Fibroblast of skin of left biceps (primary cell): ENCODE data around the gene FGFRL1.
"Not testable (repeated sequence)": the region's sequence is repeated elsewhere in the genome, so short reads cannot be mapped to it uniquely, and the experiment has no call there.

Experiments
- DNase-seq, 2 experiments: peaks; one replicate each; pipeline ENCODE4 v3.0.0-alpha.2; 2013; ENCODE audit warnings: low read depth in 2 of 2

Gene FGFRL1

DNA sequence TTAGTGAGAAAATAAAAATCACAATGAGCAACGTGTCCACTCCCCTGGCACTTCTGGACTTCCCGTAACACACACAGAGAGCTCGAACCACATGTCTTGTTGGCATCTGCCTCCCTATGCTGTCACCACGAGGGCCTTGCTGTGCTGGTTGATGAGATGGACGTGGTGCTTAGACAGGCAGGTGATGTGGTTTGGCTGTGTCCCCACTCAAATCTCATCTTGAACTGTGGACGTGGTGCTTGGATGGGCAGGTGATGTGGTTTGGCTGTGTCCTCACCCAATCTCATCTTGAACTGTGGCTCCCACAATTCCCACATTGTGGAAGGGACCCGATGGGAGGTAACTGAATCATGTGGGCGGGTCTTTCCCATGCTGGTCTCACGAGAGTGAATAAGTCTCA, 40.0 kb downstream of the FGFRL1 start:
- no peak for DNase-seq

DNA sequence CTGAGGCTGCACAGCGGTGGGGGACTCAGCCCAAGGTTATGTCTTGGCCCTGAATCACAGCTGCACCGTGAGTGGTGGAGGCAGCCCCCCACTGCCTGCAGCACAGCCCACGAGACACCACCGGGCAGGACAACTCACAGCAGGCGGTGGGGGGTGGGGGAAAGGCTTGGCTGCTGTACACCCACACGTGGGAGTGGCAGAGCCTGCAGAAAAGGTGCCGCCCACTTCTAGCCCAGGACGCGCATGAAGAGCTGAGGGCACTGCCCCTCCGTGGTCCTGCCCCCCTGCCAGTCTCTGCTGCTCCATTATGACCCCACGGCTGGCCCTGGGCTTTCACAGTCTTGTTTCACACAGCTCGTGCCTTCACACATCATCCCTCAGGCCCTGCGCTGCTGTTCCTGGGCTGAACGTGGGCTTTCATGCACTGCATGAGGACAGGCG, 40.8 kb downstream of the FGFRL1 start:
- no peak for DNase-seq

DNA sequence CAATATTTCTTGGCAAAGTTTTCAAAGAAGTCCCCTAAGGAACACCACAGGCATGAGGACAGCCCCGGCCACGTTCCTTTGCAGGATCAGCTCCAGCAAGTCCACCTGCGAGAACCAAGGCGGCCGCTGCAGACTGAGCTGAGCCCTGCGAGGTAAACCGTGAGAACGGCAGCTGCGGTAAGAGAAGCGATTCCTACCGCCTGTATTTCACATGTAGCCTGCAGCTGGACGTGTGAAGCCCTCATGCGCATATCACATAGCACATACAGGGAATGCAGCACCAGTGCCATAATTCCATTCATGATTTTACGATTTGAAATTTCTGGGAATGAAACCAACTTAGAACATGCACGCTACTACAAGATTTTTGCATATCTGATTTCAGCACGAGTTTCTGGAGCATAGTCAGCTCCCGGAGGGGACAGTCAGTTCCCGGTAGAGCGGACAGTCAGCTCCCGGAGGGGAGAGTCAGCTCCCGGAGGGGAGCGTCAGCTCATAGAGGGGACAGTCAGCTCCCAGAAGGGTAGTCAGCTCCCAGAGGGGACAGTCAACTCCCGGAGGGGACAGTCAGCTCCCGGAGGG, 41.7 kb downstream of the FGFRL1 start:
- DNase-seq, result peak; percentile 77 to 79

DNA sequence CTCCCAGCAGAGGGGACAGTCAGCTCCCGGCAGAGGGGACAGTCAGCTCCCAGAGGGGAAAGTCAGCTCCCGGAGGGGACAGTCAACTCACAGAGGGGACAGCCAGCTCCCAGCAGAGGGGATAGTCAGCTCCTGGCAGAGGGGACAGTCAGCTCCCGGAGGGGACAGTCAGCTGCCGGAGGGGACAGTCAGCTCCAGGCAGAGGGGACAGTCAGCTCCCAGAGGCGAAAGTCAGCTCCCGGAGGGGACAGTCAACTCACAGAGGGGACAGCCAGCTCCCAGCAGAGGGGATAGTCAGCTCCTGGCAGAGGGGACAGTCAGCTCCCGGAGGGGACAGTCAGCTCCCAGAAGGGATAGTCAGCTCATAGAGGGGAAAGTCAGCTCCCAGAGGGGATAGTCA, 42.5 kb downstream of the FGFRL1 start:
- not testable (repeated sequence) for DNase-seq

DNA sequence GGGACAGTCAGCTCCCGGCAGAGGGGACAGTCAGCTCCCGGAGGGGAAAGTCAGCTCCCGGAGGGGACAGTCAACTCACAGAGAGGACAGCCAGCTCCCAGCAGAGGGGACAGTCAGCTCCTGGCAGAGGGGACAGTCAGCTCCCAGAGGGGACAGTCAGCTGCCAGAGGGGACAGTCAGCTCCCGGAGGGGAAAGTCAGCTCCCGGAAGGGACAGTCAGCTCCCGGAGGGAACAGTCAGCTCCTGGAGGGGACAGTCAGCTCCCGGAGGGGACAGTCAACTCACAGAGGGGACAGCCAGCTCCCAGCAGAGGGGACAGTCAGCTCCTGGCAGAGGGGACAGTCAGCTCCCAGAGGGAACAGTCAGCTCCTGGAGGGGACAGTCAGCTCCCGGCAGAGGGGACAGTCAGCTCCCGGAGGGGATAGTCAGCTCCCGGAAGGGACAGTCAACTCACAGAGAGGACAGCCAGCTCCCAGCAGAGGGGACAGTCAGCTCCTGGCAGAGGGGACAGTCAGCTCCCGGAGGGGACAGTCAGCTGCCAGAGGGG, 43.3 kb downstream of the FGFRL1 start:
- not testable (repeated sequence) for DNase-seq

DNA sequence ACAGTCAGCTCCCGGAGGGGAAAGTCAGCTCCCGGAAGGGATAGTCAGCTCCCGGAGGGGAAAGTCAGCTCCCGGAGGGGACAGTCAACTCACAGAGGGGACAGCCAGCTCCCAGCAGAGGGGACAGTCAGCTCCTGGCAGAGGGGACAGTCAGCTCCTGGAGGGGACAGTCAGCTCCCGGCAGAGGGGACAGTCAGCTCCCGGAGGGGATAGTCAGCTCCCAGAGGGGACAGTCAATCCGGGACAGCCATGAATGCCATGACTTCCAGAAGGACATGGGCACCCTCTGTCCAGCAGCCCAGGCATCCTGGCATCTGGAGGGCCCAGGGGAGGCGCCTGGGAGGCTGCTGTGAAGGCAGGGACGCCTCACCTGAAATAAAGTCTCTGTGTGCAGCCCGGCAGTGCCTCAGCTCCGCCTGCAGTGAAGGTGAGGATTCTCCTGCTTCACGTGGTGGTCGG, 43.8 kb downstream of the FGFRL1 start:
- DNase-seq, result not testable (repeated sequence)

DNA sequence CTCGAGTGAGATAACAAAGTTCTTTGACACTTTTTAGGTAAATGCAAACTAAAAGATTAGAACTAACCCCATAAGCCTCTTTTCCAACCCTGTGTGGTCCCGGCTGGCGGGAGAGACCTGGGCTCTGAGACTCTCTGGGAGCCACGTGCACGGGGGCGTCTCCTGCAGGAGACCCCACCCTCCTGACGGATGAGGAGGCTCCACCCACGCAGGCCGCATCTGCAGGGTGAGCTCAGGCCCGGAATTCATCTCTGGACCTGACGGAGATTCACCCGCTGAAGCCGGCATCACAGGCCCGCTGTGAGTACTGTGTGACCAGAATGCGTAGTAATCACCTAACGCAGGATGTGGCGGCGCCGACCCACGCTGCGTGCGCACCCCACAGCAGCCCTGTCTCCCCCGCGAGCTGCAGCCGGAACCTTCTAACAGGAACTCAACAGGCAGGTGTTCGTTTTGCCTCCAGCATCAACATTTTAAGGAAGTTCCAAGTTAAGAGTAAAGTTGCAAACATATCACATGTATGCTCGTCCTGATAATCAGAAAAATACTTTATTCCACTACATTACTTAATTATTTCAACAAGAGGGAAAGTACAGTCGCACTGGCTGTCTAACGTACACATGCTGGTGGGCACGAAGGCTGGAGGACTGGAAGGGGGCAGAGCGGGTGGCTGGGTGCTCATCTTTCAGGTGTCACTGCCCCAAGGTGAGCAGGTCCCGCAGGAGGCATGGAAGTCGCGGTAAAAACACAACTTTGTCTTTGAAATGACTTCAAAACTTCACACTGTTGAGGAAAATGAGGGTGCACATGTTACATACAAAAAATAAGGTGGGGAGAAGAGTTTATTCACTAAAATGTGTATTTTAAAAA, 44.5 kb downstream of the FGFRL1 start:
- no peak for DNase-seq

DNA sequence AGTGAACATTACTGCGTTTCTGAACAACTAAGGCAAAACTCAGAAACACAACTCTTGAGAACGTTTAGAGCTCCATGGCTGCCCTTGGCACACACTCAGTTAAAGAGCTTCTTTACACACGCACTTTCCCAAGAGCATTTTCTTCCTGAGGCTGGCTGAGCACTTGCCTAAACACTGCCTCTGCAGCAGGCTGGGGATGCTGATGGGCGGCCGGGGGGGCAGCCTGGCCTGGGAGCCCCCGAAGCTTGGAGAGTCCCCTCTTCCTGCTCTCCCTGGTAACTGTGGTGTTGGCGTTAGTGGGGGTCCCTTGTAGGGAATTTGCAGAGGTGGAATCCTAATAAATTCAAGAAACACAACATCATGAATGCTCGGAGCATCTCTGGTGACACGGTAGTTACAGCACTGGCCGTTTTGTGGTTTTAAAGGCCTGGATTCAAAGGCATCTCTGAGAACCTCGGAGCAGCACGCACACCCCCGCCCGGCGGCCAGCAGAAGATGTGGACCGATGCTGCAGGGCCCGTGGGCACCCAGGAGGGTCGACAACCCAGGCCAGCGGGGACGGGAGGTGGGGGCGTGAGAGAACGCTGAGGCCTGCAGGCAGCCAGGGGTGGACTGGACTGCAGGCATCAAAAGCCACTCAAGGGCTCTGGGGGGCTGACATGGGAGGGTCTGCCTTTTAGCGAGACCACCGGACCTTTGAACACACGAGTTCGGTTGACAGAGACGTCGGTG, 45.4 kb downstream of the FGFRL1 start:
- no peak for DNase-seq

DNA sequence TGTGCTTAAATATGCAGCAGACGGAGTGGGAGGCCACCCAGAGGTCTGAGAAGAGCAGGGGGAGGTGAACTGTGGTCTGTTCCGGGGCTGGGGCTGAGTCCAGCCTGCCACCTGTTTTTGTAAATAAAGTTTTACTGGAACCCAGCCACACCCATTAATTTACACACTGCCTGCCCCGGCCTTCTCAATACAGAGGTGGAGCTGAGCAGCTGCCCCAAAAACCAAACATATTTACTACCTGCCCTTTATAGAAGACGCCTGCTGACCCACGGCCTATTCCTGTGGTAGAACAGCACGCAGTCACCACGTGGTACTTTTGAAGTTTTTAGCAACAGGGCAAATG, 45.9 kb downstream of the FGFRL1 start:
- no peak for DNase-seq

DNA sequence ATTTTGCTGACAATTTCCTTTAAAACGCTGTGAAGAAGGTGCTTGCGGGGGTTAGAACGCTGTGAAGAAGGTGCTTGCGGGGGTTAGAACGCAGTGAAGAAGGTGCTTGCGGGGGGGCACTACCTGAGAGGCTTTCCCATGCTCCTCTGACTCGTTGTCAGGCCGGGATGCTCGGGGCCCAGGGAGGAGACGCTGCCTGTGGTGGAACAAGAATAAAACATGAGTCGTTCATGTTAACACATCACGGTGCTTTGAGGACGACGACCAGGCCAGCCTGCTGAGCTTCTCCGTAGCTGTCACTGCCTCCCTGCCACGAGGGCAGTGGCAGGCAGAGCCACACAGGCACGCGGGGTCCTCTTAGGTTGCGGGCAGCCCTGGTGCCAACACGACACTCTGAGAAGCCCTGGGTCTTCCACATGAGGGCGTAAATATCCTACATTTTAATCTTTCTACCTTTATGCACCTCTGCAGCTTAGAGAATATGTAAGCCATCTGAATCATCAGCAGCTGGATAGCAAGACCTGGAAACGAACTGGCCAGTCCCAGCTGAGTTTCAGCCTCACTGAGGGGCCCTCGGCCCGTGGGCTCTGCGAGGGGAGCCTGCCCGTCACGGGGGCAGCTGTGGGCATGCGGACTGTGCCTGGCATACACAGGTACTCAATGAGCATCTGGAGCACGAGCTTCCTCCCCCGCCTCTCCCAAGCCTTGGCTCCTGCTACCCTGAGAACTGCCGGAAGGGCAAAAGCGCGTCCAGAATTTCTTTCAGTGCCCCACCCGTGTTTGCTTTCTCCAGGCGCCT, 47.0 kb downstream of the FGFRL1 start:
- DNase-seq, result no peak

DNA sequence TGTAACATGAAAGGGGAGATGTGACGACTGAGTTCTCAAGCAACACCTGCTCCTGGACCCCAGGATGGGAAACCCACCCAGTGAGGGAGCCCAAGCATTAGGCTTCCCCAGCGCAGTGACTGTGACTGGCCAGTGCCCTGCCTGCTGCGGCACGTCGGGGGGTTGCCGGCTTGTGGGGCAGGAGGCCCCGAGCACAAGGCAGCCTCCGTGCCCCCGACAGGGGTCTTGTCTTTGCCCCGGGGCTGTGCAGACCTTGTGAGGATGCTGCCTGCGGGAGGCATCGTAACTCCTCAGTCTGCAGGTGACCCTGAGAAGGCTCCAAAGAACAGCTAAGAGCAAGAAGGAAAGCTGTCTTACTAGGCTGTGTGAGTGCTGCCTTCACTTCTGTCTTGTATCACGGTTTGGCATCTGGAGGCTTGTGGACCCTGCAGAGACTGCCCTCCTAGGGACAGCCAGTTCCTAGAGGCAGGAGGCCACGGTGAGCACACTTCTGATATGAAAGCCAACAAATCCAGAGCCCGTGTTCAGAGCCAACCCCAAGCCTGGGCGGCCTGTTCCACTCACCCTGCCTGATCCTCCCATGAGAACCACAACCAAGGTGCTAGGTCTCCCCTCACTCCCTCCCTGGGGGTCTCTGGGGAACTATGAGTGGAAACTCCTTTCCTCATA, 47.7 kb downstream of the FGFRL1 start:
- DNase-seq, result no peak

DNA sequence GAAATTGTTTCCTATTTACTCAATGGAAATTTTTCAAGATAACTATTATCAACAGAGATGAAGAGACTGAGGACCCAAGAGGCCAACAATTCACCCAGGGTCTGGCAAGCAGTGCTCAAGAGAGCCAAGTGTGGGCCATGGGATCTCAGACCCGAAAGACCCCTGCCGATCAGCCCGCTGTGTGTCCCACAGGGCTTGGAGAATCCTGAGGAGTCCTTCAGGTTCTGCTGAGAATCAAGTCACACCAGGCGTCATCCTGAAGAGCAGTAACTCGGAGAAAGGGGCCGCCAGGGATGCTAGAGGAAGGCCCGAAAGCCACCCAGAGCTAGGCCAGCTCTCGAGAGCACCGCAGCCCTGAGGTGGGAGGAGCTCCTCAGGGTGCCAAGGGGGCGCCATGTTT, 48.7 kb downstream of the FGFRL1 start:
- no peak for DNase-seq

DNA sequence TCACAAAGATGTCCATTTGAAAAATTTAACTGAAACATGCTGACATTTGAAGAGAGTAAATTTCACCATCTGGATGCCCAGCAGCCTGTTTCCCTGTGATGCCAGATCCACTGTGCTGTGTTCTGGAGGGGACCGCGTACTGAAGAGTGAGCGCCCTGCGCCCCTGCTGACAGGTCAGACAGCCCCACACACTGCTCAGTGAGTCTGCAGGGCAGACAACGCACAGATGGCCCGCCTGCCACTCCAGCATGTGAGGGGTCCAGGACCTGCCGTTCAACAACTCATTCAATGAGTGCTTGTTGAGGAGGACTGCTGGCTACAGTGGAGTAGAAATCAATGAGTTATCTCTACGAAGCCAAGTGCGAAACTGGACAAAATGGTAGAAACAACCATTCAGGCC, 49.2 kb downstream of the FGFRL1 start:
- no peak for DNase-seq

DNA sequence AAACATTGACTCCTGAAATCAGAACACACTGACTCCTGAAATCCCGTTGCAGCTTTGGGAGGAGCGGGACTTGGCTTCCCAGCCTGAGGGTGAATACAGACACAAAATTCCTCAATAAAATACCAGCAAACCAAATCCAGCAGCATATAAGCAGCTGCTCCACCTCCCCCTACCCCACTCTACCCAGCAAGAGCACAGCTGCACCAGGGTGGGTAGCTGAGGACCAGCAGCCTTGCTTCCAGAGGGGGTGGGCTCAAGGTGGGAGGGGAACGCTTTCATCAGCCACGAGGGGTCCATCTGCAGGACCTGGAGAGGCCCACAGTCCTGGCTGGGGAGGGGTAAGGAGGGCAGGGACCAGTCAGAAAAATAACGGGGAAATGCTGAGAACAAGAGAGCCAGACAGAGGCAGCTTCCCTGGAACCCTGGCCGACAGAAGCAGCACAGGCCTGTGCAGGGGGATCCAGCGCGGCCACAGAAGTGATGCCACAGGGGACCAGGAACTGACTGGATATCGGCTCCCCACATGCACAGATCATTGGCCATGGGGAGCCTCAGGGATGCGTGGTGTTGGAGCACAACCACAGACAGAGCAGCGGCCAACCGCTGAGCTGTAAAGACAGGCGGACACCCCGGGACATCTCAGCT, 49.8 kb downstream of the FGFRL1 start:
- no peak for DNase-seq

DNA sequence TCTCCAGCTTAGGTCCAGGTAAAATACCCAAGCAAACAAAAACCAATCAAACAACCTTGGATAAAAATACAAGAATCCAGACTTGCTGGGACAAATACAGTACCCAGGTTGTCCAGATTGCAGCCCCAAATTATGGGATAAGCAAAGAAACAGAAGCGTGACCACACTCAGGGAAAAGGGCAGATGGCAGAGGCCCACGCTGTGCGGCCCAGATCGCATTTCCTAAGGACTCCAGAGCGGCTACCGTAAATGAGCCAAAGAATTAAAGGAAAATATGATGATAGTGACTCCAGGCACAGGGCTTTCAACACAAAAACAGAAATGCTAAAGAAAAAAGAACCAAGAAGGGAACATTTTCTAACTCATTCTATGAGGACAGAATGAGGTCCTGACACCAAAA, 50.3 kb downstream of the FGFRL1 start:
- DNase-seq, result no peak

DNA sequence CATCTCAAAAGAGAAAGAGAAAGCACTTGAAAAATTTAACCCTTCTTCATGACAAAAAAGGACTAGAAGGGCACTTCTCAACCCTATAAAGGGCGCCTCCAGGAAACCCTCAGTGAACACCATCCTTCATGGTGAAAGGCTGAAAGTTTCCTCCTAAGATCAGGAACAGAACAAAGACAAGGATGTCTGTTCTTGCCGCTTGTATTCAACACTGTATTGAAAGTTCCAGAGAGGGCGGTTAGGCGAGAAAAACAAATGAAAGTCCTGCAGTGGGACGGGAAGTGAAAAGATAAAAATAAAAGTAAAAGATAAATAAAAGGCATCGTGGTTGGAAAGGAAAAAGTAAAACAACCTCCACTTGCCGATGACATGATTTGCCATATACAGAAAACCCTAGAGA, 51.0 kb downstream of the FGFRL1 start:
- no peak for DNase-seq

DNA sequence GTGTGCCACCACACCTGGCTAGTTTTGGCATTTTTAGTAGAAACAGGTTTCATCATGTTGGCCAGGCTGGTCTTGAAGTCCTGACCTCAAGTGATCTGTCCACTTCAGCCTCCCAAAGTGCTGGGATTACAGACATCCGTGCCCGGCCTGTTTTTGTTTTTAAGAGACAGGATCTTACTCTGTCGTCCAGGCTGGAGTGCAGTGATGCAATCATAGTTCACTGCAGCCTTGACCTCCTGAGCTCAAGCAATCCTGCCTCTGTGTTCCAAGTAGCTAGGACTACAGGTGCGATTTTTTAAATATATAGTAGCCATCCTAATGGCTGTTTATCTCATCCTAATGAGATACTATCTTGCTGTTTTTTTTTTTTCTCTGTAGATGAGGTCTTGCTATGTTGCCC, 54.3 kb downstream of the FGFRL1 start:
- DNase-seq, result no peak

DNA sequence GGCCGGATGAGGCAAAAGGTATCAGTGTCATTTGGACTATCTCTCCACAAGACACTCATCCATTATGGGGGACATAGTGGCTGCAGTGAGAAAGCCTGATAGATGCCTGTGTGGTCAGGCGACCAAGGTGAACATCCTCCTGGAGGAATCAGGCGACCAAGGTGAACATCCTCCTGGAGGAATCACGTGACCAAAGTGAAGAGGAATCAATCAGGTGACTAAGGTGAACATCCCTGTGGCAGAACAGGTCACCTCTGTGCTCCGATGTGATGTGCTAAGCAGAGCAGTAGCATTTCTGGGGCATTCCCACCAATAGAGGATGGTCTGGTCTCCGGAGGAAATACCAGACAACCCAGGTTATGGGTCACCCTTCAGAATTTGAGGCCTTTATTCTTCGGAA, 58.0 kb downstream of the FGFRL1 start:
- DNase-seq, result no peak

DNA sequence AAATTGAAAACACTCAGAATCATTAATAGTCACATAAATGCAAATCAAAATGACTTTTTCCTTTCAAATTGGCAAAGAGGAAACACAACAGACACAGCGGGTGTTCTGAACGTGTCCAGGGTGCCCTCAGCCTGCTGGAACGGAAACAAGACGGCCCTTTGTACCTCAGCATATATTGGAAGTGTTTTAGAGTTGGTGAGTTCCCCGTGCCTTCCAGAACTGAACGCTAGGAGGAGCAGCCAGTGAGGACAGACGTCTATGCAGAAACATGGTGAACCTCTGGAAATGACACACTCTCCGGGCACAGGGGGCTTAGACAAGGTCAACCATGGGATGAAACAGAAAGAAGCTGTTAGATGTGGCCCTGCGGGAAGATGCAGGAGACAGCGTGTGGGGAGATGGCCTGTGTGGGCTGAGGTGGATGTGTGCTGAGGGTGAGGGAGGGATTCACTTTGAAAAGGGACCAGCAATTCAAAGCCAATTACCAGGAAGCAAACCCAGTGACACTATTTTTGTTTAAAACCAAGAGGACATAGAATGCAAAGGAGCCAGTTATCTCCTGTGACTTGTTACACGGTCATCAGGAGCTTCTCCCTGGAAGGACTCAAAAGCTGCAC, 61.5 kb downstream of the FGFRL1 start:
- peak in 1 of 2 experiments; percentile 4 for DNase-seq

DNA sequence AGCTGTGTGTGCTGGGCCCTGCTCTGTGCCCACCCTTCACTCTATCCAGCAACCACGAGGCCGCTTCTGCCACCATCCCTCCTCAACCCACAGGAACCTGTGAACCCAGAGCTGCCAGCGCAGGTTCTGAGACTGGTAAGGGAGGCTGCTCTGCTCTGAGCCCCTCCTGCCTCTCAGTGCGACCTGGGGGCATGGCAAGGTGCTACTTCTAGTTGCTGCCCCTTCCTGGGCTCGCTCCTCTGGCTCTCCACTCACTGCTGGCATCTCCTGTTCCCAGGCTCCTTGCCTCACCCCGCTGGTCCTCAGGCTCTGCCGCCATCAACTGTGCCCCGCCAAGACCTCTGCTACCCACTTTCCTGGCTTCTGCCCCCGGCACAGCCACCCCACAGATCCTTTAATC, 62.7 kb downstream of the FGFRL1 start:
- DNase-seq, result no peak
